HG03108 (cell line): ENCODE measurements around the gene AJM1.

ENCODE experiments used
- ATAC-seq: cut with Tn5 transposase; IDR thresholded peaks from one replicate; pipeline ENCODE4 v1.9.1; 2021; ENCODE audit warnings: moderate library complexity; ENCODE audit not compliant: unreplicated experiment

AJM1 gene

GRCh38 chr9:136807281-136808074 lies 34.8 kb upstream of the AJM1 start, which contains the start of gene RABL6:
Gene RABL6 (plus strand): TSS chr9:136807948. CDS start chr9:136808197, 249 bp downstream.
- peak; percentile 54 for ATAC-seq

- ATAC-seq = peak; percentile 14
These were observed 34.0 kb upstream of the AJM1 start for GRCh38 chr9:136808075-136808805.

DNA sequence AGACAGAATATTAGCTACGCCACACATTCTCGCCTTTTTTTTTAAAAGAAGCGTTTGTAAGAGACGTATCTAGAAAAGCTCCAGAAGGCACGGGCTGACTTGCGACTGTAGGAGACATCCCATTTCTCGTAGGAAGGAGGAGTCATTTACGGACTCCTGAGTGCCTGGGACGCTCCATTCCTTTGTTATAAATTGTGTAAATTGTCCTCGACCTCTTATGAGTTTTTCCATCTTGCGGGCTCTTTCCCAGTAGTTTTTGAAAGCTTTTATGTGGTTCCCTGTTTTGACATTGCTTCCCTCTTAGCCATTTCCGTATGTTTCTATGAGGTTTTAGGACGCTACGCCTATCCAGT lies 33.5 kb upstream of the AJM1 start:
- ATAC-seq = no peak

- ATAC-seq = no peak
These were observed 27.4 kb upstream of the AJM1 start for GRCh38 chr9:136814725-136815421.

DNA sequence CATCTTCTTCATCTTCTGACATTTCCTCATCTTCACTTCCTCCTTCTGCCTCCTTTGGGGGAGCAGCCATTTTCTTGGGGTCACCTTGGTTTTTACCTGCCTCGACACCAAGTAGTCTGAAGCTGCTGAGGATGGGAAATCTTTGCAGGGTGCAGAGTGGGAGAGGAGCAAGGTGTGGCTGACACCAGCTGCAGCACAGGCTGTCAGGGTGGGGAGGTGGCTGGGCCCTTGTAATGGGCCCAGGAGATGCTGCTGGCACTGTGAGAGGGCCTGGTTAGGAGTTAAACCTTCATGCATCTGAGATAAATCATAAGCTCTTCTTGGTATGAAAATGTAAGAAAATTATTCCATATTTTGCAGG lies 26.9 kb upstream of the AJM1 start:
- ATAC-seq = no peak

DNA sequence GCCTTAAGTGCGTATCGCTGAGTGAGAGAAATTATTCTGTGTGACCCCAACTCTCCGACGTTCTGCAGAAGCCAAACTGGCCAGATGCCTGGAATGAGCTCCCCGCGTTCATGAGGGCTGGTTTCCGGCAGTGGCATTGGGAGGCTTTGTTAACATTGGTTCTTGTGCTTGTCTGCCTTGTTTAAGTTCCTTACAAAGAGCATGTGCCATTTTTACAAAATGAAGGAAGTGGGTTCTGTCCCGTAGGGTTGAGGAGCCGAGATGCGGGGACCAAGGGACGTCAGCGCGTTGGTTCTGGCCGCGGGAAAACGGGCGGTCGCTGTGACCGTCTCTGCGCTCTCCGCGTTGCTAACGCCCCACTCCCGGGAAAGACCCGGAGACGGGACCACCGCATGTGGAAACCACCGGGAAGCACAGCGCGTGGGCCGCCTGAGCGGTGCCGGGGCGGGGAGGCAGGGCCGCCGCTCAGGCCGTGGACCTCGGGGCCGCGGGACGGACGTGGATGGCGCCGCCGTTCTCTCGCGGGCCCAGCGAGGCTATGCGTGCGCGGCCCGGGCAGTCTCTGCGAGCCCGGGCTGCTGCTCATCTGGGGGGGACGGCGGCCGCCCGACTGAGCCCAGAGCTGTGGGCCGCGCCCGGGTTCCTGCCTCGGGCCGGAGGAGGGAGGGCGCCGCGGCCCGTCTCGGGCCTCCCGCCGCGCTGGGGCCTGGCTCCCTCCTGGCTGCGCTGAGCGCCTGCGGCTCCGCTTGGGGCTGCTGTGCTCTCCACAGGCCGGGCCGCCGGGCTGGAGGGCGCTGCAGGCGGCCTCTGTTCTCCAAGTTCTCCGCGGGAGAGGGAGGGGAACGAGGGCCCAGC lies 21.1 kb upstream of the AJM1 start:
- no peak for ATAC-seq

DNA sequence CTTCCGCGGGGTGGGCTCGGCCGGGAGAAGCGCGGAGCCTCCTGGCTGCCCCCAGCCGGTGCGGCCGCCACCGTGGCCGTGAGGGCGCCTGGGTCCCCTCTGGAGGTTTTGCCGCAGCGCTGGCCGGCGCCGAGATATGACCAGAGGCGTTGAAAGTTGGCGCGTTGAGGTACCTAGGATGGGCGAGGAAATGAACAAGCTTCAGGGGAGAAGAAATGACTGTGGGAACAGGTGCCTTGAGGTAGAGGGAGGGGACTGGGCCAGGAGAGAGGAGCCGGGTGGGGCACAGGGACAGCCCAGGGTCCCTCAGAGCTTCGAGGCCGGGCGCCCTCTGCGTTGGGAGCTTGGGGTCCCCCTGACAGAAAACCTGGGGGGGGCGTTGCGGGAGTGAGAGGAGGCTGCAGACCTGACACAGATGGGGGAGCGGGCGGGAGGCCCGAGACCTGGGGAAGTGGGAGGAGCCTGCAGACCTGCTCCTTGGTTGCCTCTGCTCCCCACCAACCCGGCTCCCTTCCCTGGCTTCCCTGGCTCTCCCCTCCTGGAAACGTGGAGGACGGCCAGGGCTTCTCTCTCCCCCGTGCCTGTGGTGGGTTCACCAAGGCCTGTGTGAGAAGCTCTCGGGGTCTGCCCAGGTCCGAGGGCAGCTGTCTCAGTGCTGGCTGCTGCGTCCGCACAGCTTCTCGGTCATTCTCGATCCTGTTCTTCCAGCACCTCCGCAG lies 20.3 kb upstream of the AJM1 start:
- no peak for ATAC-seq

- no peak for ATAC-seq
These were observed 18.9 kb upstream of the AJM1 start for GRCh38 chr9:136823136-136824046.

GRCh38 chr9:136824496-136825225 lies 17.6 kb upstream of the AJM1 start:
- no peak for ATAC-seq

DNA sequence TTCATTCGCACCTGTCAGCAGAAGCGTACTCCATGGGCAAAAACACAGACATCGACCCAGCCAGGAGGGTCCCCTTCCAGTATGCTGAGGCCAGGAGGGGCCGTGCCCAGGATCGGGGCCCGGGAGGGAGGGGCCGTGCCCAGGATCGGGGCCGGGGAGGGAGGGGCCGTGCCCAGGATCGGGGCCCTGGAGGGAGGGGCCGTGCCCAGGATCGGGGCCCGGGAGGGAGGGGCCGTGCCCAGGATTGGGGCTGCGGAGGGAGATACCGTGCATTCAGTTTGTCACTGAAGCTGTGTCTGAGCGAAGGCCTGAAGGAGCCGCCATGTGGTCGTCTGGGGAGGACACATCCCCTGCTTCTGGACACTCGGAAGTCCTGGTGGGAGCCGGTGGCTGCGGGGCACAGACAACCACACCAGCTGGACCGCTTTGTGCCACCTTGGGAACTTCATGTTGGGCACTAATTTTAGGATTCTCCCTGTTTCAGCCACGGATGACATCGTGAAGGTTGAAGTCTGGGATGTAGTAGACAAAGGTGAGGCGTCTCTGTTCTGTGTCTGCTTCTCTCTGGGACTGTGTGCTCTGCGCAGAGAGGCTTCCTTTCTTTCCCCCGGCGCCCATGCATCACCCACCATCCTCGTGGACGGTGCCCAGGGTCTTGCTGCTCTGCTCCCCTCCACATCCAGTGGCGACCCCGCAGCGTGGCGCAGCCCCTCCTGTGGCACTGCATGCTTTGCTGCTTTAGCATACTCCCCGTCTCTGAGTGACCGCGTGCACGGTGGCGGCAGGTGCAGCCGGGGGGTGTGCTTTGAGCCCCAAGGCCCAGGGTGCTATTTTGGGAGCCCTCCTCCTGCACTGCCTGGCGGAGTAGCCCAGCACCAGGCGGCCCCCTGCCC lies 16.7 kb upstream of the AJM1 start:
- no peak for ATAC-seq

DNA sequence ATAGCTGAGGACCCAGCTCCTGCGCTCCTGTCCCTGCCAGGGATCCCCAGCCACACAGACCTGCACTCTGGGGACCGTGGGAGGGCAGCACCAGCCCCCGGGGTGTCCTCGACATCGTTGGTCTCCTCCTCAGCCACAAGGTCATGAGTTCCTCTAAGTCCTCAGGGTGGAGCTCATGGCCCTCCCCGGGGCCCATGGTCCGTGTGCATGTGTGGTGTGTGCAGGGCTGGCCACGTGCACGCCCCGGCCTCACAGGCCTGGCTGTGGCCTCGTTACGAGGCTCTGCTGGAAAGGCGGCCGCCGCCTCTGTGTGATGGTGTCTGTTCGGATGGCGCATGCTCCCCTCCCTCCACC lies 16.1 kb upstream of the AJM1 start:
- ATAC-seq = no peak

GRCh38 chr9:136826703-136827582 lies 15.3 kb upstream of the AJM1 start:
- ATAC-seq = no peak

DNA sequence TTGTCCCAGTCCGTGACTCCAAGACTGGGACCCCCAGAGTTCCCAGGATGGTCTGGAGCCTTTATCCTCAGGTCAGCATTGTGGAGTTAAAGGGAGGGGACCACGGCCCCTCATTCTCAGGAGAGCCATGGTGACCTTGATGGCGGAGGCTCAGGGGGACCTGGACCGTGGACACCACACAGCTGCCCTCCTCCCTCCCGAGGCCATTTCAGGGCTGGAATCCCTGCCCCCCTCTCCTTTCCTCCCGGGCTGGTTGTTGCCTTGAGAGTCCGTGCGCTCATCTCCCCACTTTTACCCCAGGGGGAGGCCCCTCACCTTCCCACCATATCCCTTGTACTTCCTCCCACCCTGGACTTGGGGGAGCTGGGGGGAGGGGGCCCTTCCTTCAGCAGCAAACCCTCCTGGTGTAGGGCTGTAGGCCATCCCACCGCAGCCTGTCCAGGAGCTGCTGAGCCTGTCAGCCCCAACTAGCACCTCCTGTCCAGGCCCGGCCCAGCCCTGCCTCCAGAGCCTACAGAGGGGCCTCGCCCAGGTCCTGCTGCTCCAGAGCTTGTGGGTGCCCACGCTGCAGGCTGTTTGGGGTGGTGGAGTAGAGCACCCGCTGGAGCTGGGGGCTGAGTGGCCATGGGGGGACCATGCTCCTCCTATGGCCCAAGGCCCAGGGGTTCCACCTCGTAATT lies 14.3 kb upstream of the AJM1 start:
- no peak for ATAC-seq

GRCh38 chr9:136828474-136829140 lies 13.7 kb upstream of the AJM1 start:
- no peak for ATAC-seq

DNA sequence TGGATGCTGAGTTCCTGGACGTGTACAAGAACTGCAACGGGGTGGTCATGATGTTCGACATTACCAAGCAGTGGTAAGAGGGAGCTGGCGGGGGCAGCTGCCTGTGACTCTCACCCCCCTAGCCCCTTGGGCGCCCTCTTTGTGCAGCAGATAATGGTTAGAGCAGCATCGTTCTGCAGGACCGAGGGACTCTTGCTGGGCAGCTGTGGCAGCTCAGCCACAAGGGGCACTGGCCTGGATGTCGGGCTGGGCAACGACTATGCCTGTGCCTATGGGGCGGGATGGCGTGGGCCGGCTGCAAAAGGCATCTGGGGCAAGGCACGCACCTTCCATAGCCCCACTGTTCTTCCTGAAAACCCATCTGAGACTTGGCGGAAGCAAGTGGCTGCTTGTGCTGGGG lies 12.9 kb upstream of the AJM1 start:
- no peak for ATAC-seq
